ENCODE results near the gene CMSS1.
A peak's percentile ranks its signal among the peaks of the same experiment; 100 is the strongest.

- TF ChIP-seq, protein P1, sequence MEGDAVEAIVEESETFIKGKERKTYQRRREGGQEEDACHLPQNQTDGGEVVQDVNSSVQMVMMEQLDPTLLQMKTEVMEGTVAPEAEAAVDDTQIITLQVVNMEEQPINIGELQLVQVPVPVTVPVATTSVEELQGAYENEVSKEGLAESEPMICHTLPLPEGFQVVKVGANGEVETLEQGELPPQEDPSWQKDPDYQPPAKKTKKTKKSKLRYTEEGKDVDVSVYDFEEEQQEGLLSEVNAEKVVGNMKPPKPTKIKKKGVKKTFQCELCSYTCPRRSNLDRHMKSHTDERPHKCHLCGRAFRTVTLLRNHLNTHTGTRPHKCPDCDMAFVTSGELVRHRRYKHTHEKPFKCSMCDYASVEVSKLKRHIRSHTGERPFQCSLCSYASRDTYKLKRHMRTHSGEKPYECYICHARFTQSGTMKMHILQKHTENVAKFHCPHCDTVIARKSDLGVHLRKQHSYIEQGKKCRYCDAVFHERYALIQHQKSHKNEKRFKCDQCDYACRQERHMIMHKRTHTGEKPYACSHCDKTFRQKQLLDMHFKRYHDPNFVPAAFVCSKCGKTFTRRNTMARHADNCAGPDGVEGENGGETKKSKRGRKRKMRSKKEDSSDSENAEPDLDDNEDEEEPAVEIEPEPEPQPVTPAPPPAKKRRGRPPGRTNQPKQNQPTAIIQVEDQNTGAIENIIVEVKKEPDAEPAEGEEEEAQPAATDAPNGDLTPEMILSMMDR (conservative IDR thresholded peaks at IDR 0.05; ENCODE audit: low read length) = 0 out of 2 replicates have a peak, but pooled peaks have one; percentile 24
- no peak for TF ChIP-seq EZH2phosphoT487 (IDR thresholded peaks at IDR 0.05; ENCODE audit: borderline replicate concordance)
Measured at GRCh38 chr3:100057716-100058575, 240.3 kb downstream of the CMSS1 start.

Measured in Loucy (cell line).